OCI-LY7 (cell line): ENCODE measurements around the gene ASIC3. TPM values are rescaled to one million over a fixed set of nuclear protein-coding genes. Genes with fewer than 3 reads are reported as not detected.
A peak's percentile ranks its signal among the peaks of the same experiment; 100 is the strongest.

Experiments used
- BruUV-seq: library from RNA; stranded (reverse); fragments of 400-500 nt; replicated peaks from 2 replicates; lab custom pipeline; 2021; lab: Mats Ljungman, UMichigan
- CTCF ChIA-PET: fragments of 300-600 bp; sonication (Branson Sonifier 250); formaldehyde crosslinking; loops from one replicate; lab custom pipeline; 2022; ENCODE audit warnings: antibody characterized with exemption; ENCODE audit not compliant: unreplicated experiment; lab: Charles Lee
- POLR2A ChIA-PET: fragments of 300-600 bp; sonication (Branson Sonifier 250); formaldehyde crosslinking; loops from one replicate; lab custom pipeline; 2022; ENCODE audit warnings: antibody characterized with exemption; lab: Charles Lee
- DNase-seq: peaks from one replicate; pipeline ENCODE4 v3.0.0-alpha.2; 2015; ENCODE audit warnings: low spot score
- H2AFZ ChIP-seq: fragments of 200-600 bp; sonication (generic), shearing (Covaris generic); 2 replicates; pipeline ENCODE4 v1.6.1; 2014; ENCODE audit warnings: mild to moderate bottlenecking, antibody characterized with exemption, low read length, moderate library complexity
- H3K27ac ChIP-seq: fragments of 200-600 bp; sonication (generic); 2 replicates; pipeline ENCODE4 v1.5.1; 2014; ENCODE audit warnings: mixed run types, low read depth, mild to moderate bottlenecking, moderate library complexity, low read length, inconsistent platforms; ENCODE audit not compliant: poor library complexity, severe bottlenecking
- H3K36me3 ChIP-seq: fragments of 200-600 bp; sonication (generic); 2 replicates; pipeline ENCODE4 v1.6.1; 2014; ENCODE audit warnings: mild to moderate bottlenecking, antibody characterized with exemption, low read length, moderate library complexity, mixed read lengths; ENCODE audit not compliant: insufficient read depth
- H3K4me1 ChIP-seq: fragments of 200-600 bp; sonication (generic); 2 replicates; pipeline ENCODE4 v1.5.1; 2014; ENCODE audit warnings: mild to moderate bottlenecking, low read length; ENCODE audit not compliant: insufficient read depth, poor library complexity, severe bottlenecking
- H3K4me2 ChIP-seq: fragments of 200-600 bp; sonication (generic); 2 replicates; pipeline ENCODE4 v1.6.1; 2014; ENCODE audit warnings: mild to moderate bottlenecking, low read length
- H3K4me3 ChIP-seq: fragments of 200-600 bp; sonication (generic); 2 replicates; pipeline ENCODE4 v1.5.1; 2014; ENCODE audit warnings: mild to moderate bottlenecking, low read depth, low read length; ENCODE audit not compliant: poor library complexity, severe bottlenecking
- H3K79me2 ChIP-seq: fragments of 200-600 bp; sonication (generic); 2 replicates; pipeline ENCODE4 v1.6.1; 2016; ENCODE audit warnings: low read depth, mild to moderate bottlenecking, low read length, moderate library complexity, mixed read lengths; ENCODE audit not compliant: insufficient read depth
- H3K9me2 ChIP-seq: fragments of 200-600 bp; sonication (generic); 2 replicates; pipeline ENCODE4 v1.6.1; 2016; ENCODE audit warnings: mild to moderate bottlenecking, low read length, mixed read lengths; ENCODE audit not compliant: insufficient read depth
- H3K9me3 ChIP-seq: fragments of 200-600 bp; sonication (generic); 2 replicates; pipeline ENCODE4 v1.6.1; 2014; ENCODE audit warnings: mild to moderate bottlenecking, mixed run types, low read length, mixed read lengths
- H4K20me1 ChIP-seq: fragments of 200-600 bp; sonication (generic); 2 replicates; pipeline ENCODE4 v1.6.1; 2014; ENCODE audit warnings: mild to moderate bottlenecking, antibody characterized with exemption, low read length, moderate library complexity, mixed read lengths; ENCODE audit not compliant: insufficient read depth
- EZH2phosphoT487 ChIP-seq: fragments of 200-600 bp; sonication (generic); IDR thresholded peaks from 2 replicates; pipeline ENCODE4 v1.6.1; 2018; ENCODE audit warnings: low read depth, borderline replicate concordance, mild to moderate bottlenecking, mixed run types, antibody characterized with exemption, low read length, moderate library complexity, mixed read lengths
- intact Hi-C: fragments of 100-400 bp; cut with micrococcal nuclease; formaldehyde crosslinking; loops from one replicate; pipeline ENCODE4 v1.10.0; 2022; ENCODE audit not compliant: unreplicated experiment
- total RNA-seq, 2 experiments: library from RNA; depleted of rRNA in 1 of 2; stranded (reverse); fragments of >200 nt in 1 of 2; shearing (Covaris generic) in 1 of 2; gene quantifications; 2 replicates each; pipeline ENCODE4 v1.2.3, GENCODE V29; 2014 to 2022
- TF ChIP-seq, protein P1 (sequence below): fragments of 200-600 bp; sonication (generic); conservative IDR thresholded peaks from 2 replicates; pipeline ENCODE4 v1.5.1; 2014; ENCODE audit warnings: mild to moderate bottlenecking, antibody characterized with exemption, low read length, moderate library complexity, mixed read lengths

ASIC3 gene
- total RNA-seq, 2 experiments from 2014 or later: 3.3 to 14.8 TPM

DNA sequence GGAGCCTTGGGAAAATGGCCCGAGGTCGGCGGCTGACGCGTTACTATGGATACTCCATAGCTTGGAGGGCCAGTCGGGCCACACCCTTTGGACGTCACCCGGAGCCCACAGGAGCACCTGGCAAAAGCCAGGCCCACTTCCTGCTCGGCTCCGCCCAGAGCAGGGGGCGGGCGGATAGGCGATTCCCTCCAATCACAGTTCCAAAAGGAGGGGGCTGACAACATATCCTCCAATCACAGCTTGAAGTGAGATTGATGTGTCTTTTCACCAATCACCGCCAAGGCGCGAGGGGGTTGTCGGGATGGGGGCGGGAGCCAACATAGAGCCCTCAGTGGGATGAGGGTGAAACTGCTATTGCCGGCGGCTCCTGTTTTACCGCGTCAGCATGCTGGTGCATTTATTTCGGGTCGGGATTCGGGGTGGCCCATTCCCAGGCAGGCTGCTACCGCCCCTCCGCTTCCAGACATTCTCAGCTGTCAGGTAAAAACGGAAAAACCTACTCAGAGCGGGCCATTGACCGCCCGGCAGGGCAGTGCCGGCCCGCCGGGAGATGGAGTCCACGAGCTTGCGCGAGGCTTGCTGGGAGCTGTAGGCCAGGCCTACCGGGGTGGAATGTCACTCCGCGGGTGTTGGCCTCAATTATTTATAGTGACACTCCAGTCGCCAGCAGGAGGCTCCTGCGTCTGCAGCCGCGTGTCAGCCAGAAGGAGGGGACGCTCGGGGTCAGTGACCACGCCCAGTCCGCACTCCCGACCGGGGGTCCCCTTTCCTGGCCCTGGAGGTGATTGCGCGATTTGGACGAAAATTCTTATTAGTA, 20.0 kb upstream of the ASIC3 start, which contains the start of gene ABCB8:
Gene ABCB8, plus strand, starts transcription at position 320 of the 817 bp plus-strand sequence. Its CDS starts 66 bp downstream, at position 386.
- peaks cover 23% of the 10 kb centered on the region for H3K4me1 ChIP-seq
- intact Hi-C loops: loop anchor here (1.0 to 2.0 kb wide), 3 partner anchors 30 to 54 kb away; partner anchors contain the start of gene FASTK
- peak within 1 kb of the TSS; percentile 80 for H2AFZ ChIP-seq
- TSS peak; percentile 82 for BruUV-seq
- no peaks in the 10 kb centered on the region for H3K36me3 ChIP-seq
- no peak for TF ChIP-seq EZH2phosphoT487
- TF ChIP-seq, protein P1, sequence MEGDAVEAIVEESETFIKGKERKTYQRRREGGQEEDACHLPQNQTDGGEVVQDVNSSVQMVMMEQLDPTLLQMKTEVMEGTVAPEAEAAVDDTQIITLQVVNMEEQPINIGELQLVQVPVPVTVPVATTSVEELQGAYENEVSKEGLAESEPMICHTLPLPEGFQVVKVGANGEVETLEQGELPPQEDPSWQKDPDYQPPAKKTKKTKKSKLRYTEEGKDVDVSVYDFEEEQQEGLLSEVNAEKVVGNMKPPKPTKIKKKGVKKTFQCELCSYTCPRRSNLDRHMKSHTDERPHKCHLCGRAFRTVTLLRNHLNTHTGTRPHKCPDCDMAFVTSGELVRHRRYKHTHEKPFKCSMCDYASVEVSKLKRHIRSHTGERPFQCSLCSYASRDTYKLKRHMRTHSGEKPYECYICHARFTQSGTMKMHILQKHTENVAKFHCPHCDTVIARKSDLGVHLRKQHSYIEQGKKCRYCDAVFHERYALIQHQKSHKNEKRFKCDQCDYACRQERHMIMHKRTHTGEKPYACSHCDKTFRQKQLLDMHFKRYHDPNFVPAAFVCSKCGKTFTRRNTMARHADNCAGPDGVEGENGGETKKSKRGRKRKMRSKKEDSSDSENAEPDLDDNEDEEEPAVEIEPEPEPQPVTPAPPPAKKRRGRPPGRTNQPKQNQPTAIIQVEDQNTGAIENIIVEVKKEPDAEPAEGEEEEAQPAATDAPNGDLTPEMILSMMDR: peak; percentile 54
- H3K9me3 ChIP-seq: no peaks in the 10 kb centered on the region
- peak within 1 kb of the TSS; percentile 80 for H3K4me3 ChIP-seq
- peak within 1 kb of the TSS; percentile 82 for H3K4me2 ChIP-seq
- DNase-seq: peak; percentile 99
- 0 out of 2 replicates have a peak, but pooled peaks cover 3% of the 10 kb centered on the region for H4K20me1 ChIP-seq
- ChIA-PET POLR2A (interaction anchor here (0.7 to 1.3 kb wide), 8 partner anchors 9 to 135 kb away, joined by 3 to 6 read pairs (median 3); no protein-coding TSS in a partner anchor), CTCF (interaction anchor here (0.6 to 0.7 kb wide), 2 partner anchors 595 to 623 kb away, joined by 3 read pairs; a partner anchor contains a TSS)
- H3K79me2 ChIP-seq: peaks cover 14% of the 10 kb centered on the region; the same call in 1 of the 2 replicates
- H3K27ac ChIP-seq: no peak within 1 kb of the TSS
- H3K9me2 ChIP-seq: no peaks in the 10 kb centered on the region

DNA sequence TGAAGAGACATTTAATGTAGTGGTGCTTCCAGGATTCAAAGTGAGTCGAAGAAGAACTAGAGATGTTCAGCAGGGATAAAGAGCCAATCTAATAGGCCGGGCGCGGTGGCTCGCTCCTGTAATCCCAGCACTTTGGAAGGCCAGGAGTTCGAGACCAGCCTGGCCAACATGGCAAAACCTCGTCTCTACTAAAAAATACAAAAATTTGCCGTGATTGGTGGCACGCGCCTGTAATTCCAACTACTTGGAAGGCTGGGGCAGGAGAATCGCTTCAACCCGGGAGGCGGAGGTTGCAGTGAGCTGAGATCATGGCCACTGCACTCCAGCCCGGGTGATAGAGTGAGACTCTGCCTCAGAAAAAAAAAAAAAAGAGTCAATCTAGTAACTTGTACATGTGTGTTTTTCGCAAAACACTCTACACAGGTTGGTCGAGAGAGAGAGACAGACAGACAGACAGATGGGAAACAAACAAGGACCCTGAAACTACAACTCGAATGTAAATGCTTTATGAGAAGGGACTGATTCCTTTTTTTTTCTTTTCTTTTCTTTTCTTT, 19.3 kb upstream of the ASIC3 start:
- H2AFZ ChIP-seq: peak overlapping the region; percentile 66; the same call in 1 of the 2 replicates
- BruUV-seq: no TSS peak
- 0 out of 2 replicates have a peak, but pooled peaks cover 3% of the 10 kb centered on the region for H4K20me1 ChIP-seq
- H3K36me3 ChIP-seq: no peaks in the 10 kb centered on the region
- peaks cover 14% of the 10 kb centered on the region; the same call in 1 of the 2 replicates for H3K79me2 ChIP-seq
- H3K27ac ChIP-seq: no peak overlapping the region
- H3K4me3 ChIP-seq: peak overlapping the region; percentile 80
- H3K4me2 ChIP-seq: peak overlapping the region; percentile 76
- no peak for DNase-seq
- H3K9me2 ChIP-seq: no peaks in the 10 kb centered on the region
- peaks cover 23% of the 10 kb centered on the region for H3K4me1 ChIP-seq
- ChIA-PET POLR2A (interaction anchor here (0.7 to 1.3 kb wide), 5 partner anchors 8 to 136 kb away, joined by 3 to 6 read pairs (median 4); no protein-coding TSS in a partner anchor), CTCF (no interaction called here)
- no peaks in the 10 kb centered on the region for H3K9me3 ChIP-seq
- intact Hi-C loops: loop anchor here (1.0 to 2.0 kb wide), 3 partner anchors 29 to 55 kb away; partner anchors contain the start of gene FASTK
- TF ChIP-seq EZH2phosphoT487: no peak
- TF ChIP-seq, protein P1: no peak
